K562 (cell line): ENCODE results near the gene MINAR1. TPM values are rescaled to one million over a fixed set of nuclear protein-coding genes. Genes with fewer than 3 reads are reported as not detected.
A peak's percentile ranks its signal among the peaks of the same experiment; 100 is the strongest.
"Not testable (repeated sequence)": the region's sequence is repeated elsewhere in the genome, so short reads cannot be mapped to it uniquely, and the experiment has no call there.

Experiments
- ATAC-seq: fragments of 200-7000 bp; cut with Tn5 transposase; 3 replicates; pipeline ENCODE4 v1.9.1; 2020; ENCODE audit warnings: moderate library complexity
- BruUV-seq: library from RNA; stranded (reverse); fragments of 400-500 nt; replicated peaks from 2 replicates; lab custom pipeline; 2021; lab: Mats Ljungman, UMichigan
- CTCF ChIA-PET: fragments of 300-600 bp; formaldehyde crosslinking; extraction: SDS; loops from one replicate; lab custom pipeline; 2021; ENCODE audit warnings: low intra/inter-chr PET ratio; lab: Yijun Ruan, JAX
- POLR2A ChIA-PET: fragments of 300-600, 350-650 bp; sonication (Branson Sonifier 250); formaldehyde crosslinking; extraction: SDS; loops from one replicate; lab custom pipeline; 2021; ENCODE audit warnings: antibody characterized with exemption, inconsistent platforms; lab: Yijun Ruan, JAX
- DNase-seq, 4 experiments: peaks; one replicate each; pipeline versions ENCODE4 v3.0.0 to v3.0.0-alpha.2; 2011 to 2018; ENCODE audit warnings: low spot score in 3 of 4, mixed read lengths in 3 of 4; ENCODE audit errors: extremely low read depth in 1 of 4
- FAIRE-seq: peaks from 2 replicates; lab custom pipeline; 2011; peaks lifted over from hg19 to GRCh38; lab: Jason Lieb, UNC
- H2AFZ ChIP-seq: 2 replicates; pipeline ENCODE4 v1.6.0; 2011; ENCODE audit warnings: low read depth, low read length, control low read depth, inconsistent platforms
- H3K27ac ChIP-seq: fragments of 200-600 bp; 3 replicates; pipeline ENCODE4 v1.8.0; 2011; ENCODE audit warnings: low read depth, mild to moderate bottlenecking, control low read depth, inconsistent platforms, low read length, moderate library complexity, mixed read lengths; ENCODE audit errors: extremely low read depth
- H3K27me3 ChIP-seq, 2 experiments: fragments of 300-600 bp in 1 of 2; 2 replicates in 1 of 2; 3 replicates in 1 of 2; pipeline versions ENCODE4 v1.6.0 to v1.8.0; 2011; ENCODE audit warnings: inconsistent platforms in 2 of 2, low read length in 2 of 2, mild to moderate bottlenecking in 1 of 2, mixed read lengths in 1 of 2, moderate library complexity in 1 of 2; ENCODE audit not compliant: control insufficient read depth in 2 of 2, insufficient read depth in 2 of 2
- H3K36me3 ChIP-seq: fragments of 300-600 bp; 3 replicates; pipeline ENCODE4 v1.8.0; 2011; ENCODE audit warnings: mild to moderate bottlenecking, low read length, inconsistent platforms; ENCODE audit not compliant: control insufficient read depth, insufficient read depth
- H3K4me1 ChIP-seq, 2 experiments: fragments of 200-600 bp in 1 of 2; replicated peaks in 1 of 2; 2 replicates in 1 of 2; 3 replicates in 1 of 2; pipeline versions ENCODE4 v1.5.1 to v1.8.0; 2011; ENCODE audit warnings: inconsistent platforms in 2 of 2, low read length in 2 of 2, mild to moderate bottlenecking in 1 of 2, mixed read lengths in 1 of 2, moderate library complexity in 1 of 2; ENCODE audit not compliant: control insufficient read depth in 2 of 2, insufficient read depth in 2 of 2
- H3K4me2 ChIP-seq: 2 replicates; pipeline ENCODE4 v1.6.1; 2011; ENCODE audit warnings: low read length, control low read depth, inconsistent platforms, mixed read lengths; ENCODE audit not compliant: insufficient read depth
- H3K4me3 ChIP-seq: fragments of 200-600 bp; sonication (generic), shearing (Covaris generic); 2 replicates; pipeline ENCODE4 v1.5.1; 2016; ENCODE audit warnings: control low read depth, inconsistent platforms
- H3K79me2 ChIP-seq: fragments of 200-600 bp; 3 replicates; pipeline ENCODE4 v1.8.0; 2011; ENCODE audit warnings: low read length, inconsistent platforms; ENCODE audit not compliant: control insufficient read depth, insufficient read depth
- H3K9ac ChIP-seq, 2 experiments: 2 replicates each; pipeline versions ENCODE4 v1.6.0 to v1.6.1; 2011; ENCODE audit warnings: low read depth in 2 of 2, low read length in 2 of 2, control low read depth in 1 of 2, inconsistent platforms in 1 of 2, mild to moderate bottlenecking in 1 of 2, mixed read lengths in 1 of 2; ENCODE audit not compliant: insufficient read depth in 1 of 2
- H3K9me1 ChIP-seq: one replicate; pipeline ENCODE4 v1.6.0; 2011; ENCODE audit warnings: inconsistent platforms, mild to moderate bottlenecking, low read length, moderate library complexity; ENCODE audit not compliant: control insufficient read depth, insufficient read depth
- H3K9me3 ChIP-seq: replicated peaks from 2 replicates; pipeline ENCODE4 v1.5.1; 2011; ENCODE audit warnings: low read depth, low read length, inconsistent platforms; ENCODE audit not compliant: control insufficient read depth, insufficient read depth
- H4K20me1 ChIP-seq: replicated peaks from 2 replicates; pipeline ENCODE4 v1.6.1; 2011; ENCODE audit warnings: low read length, inconsistent platforms, mixed read lengths; ENCODE audit not compliant: control insufficient read depth, insufficient read depth
- BDP1 ChIP-seq: IDR thresholded peaks from 3 replicates; pipeline ENCODE4 v1.6.1; 2011; ENCODE audit not compliant: insufficient read length, insufficient read depth
- PCBP2 ChIP-seq: fragments of 200-400 bp; formaldehyde crosslinking; IDR thresholded peaks from 2 replicates; pipeline ENCODE4 v1.6.1; 2018; ENCODE audit warnings: low read length, low read depth, mild to moderate bottlenecking, moderate library complexity; ENCODE audit not compliant: poor library complexity, severe bottlenecking
- ZNF146 ChIP-seq: IDR thresholded peaks from one replicate; pipeline ENCODE4 v1.6.1; 2018; ENCODE audit warnings: missing compliant biosample characterization; ENCODE audit not compliant: unreplicated experiment
- WGBS: fragments of 100-300 bp; shearing (Covaris generic); methylation state at CpG from one replicate; pipeline ENCODE4 v1.1.6; 2016; ENCODE audit warnings: low coverage, mixed read lengths; ENCODE audit not compliant: insufficient coverage; ENCODE audit errors: missing lambda C conversion rate; 5-methylcytosine and 5-hydroxymethylcytosine counted together
- in situ Hi-C: fragments of 300-500 bp; cut with MboI; formaldehyde crosslinking; loops from 4 replicates; pipeline ENCODE4 v1.15.0; 2018; ENCODE audit warnings: inconsistent platforms, mixed read lengths
- intact Hi-C: fragments of 100-400 bp; cut with micrococcal nuclease; formaldehyde crosslinking; loops from 2 replicates; pipeline ENCODE4 v1.14.2; 2022
- polyA plus RNA-seq, 8 experiments: library from polyadenylated mRNA; depleted of rRNA in 4 of 8; stranded (reverse) in 5 of 8; unstranded in 3 of 8; fragments of >200 nt; fragmentation: Nextera tagmentation in 2 of 8; fragmentation: Illumina TruSeq in 1 of 8; extraction: Ambion mirVana in 2 of 8; extraction: Trizol in 1 of 8; gene quantifications; 2 replicates each; pipeline versions ENCODE4 v1.2.1 to v1.2.3, GENCODE V29; 2011 to 2014; ENCODE audit warnings: inconsistent platforms in 1 of 8, missing spikeins in 1 of 8
- total RNA-seq, 7 experiments: library from RNA; depleted of rRNA in 6 of 7; stranded (reverse); fragments of >200 nt in 6 of 7; fragmentation: Illumina TruSeq in 2 of 7; extraction: Trizol in 2 of 7; gene quantifications; 2 replicates each; pipeline versions ENCODE4 v1.2.1 to v1.2.3, GENCODE V29; 2011 to 2021; ENCODE audit warnings: low replicate concordance in 1 of 7

MINAR1 gene
- total and polyA plus RNA-seq, 9 of the 15 experiments (the other 6 are each of a cell fraction or from before 2014, with no cell fraction given), result 0.21 to 1.2 (median 0.52) TPM

DNA sequence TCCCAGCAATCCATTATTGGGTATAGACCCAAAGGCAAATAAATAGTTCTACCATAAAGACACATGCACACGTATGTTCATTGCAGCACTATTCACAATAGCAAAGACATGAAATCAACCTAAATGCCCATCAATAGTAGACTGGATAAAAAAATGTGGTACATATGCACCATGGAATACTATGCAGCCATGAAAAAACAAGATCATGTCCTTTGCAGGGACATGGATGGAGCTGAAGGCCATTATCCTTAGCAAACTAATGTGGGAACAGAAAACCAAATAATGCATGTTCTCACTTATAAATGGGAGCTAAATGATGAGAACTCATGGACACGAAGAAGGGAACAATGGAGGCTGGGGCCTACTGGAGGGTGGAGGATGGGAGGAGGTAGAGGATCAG is 5.2 kb upstream of the MINAR1 start:
- BruUV-seq, CTCF ChIA-PET, H3K4me2 ChIP-seq, H3K79me2 ChIP-seq, H2AFZ ChIP-seq, intact Hi-C loops, in situ Hi-C loops, H3K27ac ChIP-seq, H3K4me1 ChIP-seq, H3K9me3 ChIP-seq, H4K20me1 ChIP-seq, ATAC-seq, H3K9me1 ChIP-seq, H3K4me3 ChIP-seq, FAIRE-seq, H3K9ac ChIP-seq, POLR2A ChIA-PET, H3K36me3 ChIP-seq, DNase-seq: not testable (repeated sequence)
- peak; percentile 44 for TF ChIP-seq ZNF146
- WGBS, result 8% methylated on average over 2 of the region's 2 CpGs
- peaks cover 0 to 11% of the 10 kb centered on the region in 2 experiments; a peak in 2 of 5 replicates for H3K27me3 ChIP-seq

DNA sequence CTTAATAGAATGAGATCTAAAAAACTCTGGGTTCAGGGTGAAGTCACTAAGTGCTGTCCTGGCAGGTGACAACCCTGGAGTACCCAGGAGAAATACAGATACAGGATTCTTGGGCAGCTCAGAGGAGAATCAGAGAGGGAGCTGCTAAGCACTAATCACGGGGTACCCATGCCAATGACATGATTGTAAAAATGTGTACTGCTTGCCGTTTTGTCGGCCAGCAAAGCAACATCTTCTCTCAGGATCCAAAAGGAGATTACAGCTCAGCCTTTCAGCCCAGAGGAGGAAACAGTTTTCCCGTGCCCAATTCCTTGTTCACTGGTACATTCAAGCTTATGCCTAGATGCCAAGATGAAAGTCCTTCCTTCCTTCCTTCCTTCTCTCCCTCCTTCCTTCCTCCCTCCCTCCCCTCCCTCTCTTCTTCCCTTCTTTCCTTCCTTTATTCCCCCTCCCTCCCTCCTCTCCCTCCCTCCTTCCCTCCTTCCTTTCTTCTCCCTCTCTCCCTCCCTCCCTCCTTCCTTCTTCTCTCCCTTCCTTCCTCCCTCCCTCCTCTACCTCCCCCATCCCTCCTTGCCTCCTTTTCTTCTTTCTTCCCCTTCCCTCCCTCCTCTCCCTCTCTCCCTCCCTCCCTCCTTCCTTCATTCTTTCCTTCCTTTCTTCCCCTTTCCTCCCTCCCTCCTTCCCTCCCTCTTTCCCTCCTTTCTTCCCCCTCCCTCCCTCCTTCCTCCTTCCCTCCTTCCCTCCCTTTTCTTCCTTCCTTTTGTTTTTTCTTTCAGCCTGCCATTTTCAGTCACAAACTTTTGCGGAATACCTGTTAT is 4.1 kb upstream of the MINAR1 start:
- Histone ChIP-seq H3K9ac (no peak overlapping the region), H3K4me3 (no peak overlapping the region), H4K20me1 (0 out of 2 replicates have a peak, but pooled peaks cover 3% of the 10 kb centered on the region), H3K27ac (no peak overlapping the region), H3K4me2 (no peak overlapping the region), H3K27me3 (peaks cover 0 to 17% of the 10 kb centered on the region in 2 experiments; a peak in 3 of 5 replicates), H3K36me3 (no peaks in the 10 kb centered on the region), H3K9me3 (no peaks in the 10 kb centered on the region), H3K9me1 (no peaks in the 10 kb centered on the region), H3K4me1 (no peaks in the 10 kb centered on the region), H3K79me2 (no peaks in the 10 kb centered on the region)
- CTCF ChIA-PET, result no interaction called here
- in situ Hi-C loops (no loop called here), intact Hi-C loops (no loop called here)
- DNase-seq (no peak), ATAC-seq (no peak), FAIRE-seq (no peak)
- POLR2A ChIA-PET, result no interaction called here
- TF ChIP-seq PCBP2 (peak; percentile 30), BDP1 (no peak)
- TF ChIP-seq, all 486 proteins: peak for 1
- no TSS peak for BruUV-seq
- WGBS, result 3% methylated on average over 5 of the region's 5 CpGs
- H2AFZ ChIP-seq, result no peak overlapping the region
